NCI-H2081 (cell line): Measurements from ENCODE around the gene MARF1.
"Not testable (repeated sequence)": the region's sequence is repeated elsewhere in the genome, so short reads cannot be mapped to it uniquely, and the experiment has no call there.

Source experiments
- DNase-seq, 2 experiments: peaks; one replicate each; lab custom pipeline; 2025; lab: John Stamatoyannopoulos, UW

MARF1 gene

GRCh38 chr16:15652293-15653001 lies 9.5 kb upstream of the MARF1 start:
- DNase-seq: no peak

- no peak for DNase-seq
Observed at GRCh38 chr16:15650698-15651171, 7.8 kb upstream of the MARF1 start.

GRCh38 chr16:15650019-15650697 lies 7.2 kb upstream of the MARF1 start, which contains the start of gene NDE1:
NDE1 (plus strand) TSS chr16:15650245; CDS start chr16:15664779, 14,534 bp downstream.
- peak; percentile 85 to 89 for DNase-seq

GRCh38 chr16:15649727-15650018 lies 6.7 kb upstream of the MARF1 start:
- no peak for DNase-seq

GRCh38 chr16:15649311-15649710 lies 6.4 kb upstream of the MARF1 start:
- DNase-seq: not testable (repeated sequence)

- no peak for DNase-seq
Observed at GRCh38 chr16:15648135-15648730, 5.3 kb upstream of the MARF1 start.

- no peak for DNase-seq
Observed at GRCh38 chr16:15647294-15648014, 4.5 kb upstream of the MARF1 start.

GRCh38 chr16:15646557-15647293 lies 3.8 kb upstream of the MARF1 start:
- not testable (repeated sequence) for DNase-seq

GRCh38 chr16:15644962-15645465 lies 2.1 kb upstream of the MARF1 start:
- peak in 1 of 2 experiments; percentile 21 for DNase-seq

- peak; percentile 47 to 72 for DNase-seq
Observed at GRCh38 chr16:15644267-15644961, 1.5 kb upstream of the MARF1 start.

- DNase-seq: no peak
Observed at GRCh38 chr16:15643946-15644250, 944 bp upstream of the MARF1 start.

- peak; percentile 64 to 69 for DNase-seq
Observed at GRCh38 chr16:15642557-15643047, 352 bp downstream of the MARF1 start.

- no peak for DNase-seq
Observed at GRCh38 chr16:15641753-15642556, 999 bp downstream of the MARF1 start.

GRCh38 chr16:15640966-15641365 lies 2.0 kb downstream of the MARF1 start:
- DNase-seq: no peak

- no peak for DNase-seq
Observed at GRCh38 chr16:15639061-15639568, 3.8 kb downstream of the MARF1 start.

- no peak for DNase-seq
Observed at GRCh38 chr16:15636392-15636873, 6.5 kb downstream of the MARF1 start.

- DNase-seq: no peak
Observed at GRCh38 chr16:15635926-15636325, 7.0 kb downstream of the MARF1 start.

- no peak for DNase-seq
Observed at GRCh38 chr16:15631730-15632409, 11.1 kb downstream of the MARF1 start.

- no peak for DNase-seq
Observed at GRCh38 chr16:15621889-15622288, 21.1 kb downstream of the MARF1 start.
